Stimulated activated CD4-positive, alpha-beta T cell treated with anti-CD3 and anti-CD28 coated beads, Interleukin-1b, Interleukin-23, amount 100 ng/mL, for 24 hours (primary cell): ENCODE measurements around the gene PNLIPRP2.

Source experiments
- DNase-seq, 4 experiments: peaks; one replicate each; pipeline ENCODE4 v3.0.0-alpha.2; 2020; ENCODE audit warnings: low read depth in 4 of 4, low spot score in 1 of 4

The PNLIPRP2 gene

DNA sequence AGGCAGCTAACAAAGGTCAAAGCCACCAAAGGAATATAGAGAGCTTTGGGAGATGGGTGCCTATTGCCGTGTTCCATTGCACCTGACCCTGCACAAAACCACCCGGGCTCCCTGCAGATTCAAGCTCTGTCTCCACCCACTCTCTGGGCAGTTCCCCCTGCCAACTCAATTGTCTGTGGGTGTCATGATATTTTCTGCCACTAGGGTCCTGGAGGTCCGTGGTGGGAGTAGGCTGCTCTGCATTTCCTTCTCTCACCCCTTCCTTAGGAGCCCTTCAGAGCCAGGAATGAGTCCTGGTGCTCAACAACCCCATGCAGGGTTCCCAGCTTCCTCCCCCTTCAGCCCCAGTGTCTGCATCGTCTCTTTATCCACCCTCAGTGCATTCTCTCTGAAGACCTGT lies 34.1 kb downstream of the PNLIPRP2 start:
- no peak for DNase-seq

DNA sequence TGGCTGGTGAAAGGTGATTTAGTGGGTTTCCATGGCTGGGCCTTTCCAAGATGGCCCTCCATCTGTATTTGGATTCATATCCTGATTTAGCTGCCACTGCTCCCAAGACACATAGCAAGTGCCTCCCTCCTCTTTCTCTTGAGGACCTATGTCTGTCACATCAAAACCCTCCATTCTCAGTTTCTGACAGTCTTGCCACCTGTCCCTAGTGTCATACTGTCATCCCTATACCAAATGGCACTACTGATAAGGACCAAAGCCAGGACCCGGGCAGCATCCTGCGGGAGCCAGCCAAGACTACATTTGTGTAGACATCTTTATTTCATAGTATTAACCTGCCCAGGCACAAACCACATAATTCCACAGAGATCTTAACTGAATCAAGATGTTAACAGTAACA lies 34.8 kb downstream of the PNLIPRP2 start:
- DNase-seq, result no peak

DNA sequence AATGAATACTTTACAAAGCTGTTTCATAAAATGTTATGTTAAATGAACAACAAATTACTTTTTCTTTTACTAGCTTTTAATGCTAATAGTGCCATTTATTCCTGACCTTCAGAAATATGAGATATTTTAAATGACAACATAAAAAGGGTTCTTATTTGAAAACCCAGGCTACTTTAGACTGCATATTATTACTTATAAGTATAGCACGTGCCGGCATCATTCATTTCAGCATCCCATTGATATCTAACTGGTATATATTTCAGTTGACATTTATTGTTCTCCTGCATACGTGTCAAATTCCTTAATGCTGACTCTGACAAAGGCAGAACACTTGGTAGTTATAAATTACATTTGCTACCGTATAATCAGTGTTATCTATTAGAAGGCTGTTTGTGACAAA lies 35.3 kb downstream of the PNLIPRP2 start:
- DNase-seq, result no peak

DNA sequence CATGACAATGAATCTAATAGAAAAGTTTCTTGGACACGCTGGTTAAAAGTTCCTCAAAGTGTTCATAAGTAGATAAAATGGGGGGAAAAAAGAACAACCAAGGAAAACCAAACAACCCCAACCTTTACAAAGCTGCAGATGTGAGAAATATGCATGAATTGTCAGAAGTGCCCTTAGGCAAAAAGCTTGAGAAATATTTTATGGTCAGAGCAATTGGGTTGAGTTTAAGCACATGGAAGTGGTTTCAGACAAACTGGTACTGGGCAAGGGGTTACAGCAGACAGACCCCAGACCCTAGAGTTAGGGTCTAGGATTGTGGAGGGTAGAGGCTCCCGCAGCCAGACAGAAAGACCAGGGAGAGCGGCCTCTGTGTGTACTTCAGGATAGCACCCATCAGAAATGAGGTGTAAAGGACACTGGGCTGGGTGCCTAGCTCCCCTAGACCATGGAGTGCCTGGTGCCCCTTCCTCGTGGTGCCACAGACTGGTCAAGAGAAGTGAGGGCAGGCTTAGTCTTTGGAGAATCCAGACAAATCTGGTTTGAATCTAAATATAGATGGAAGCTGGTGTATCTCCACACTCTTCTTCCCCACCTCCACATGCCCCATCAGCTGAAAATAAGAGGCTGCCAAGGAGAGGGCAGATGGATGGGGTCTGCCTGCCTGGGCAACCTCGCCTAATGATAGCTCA lies 37.3 kb downstream of the PNLIPRP2 start:
- DNase-seq, result no peak

DNA sequence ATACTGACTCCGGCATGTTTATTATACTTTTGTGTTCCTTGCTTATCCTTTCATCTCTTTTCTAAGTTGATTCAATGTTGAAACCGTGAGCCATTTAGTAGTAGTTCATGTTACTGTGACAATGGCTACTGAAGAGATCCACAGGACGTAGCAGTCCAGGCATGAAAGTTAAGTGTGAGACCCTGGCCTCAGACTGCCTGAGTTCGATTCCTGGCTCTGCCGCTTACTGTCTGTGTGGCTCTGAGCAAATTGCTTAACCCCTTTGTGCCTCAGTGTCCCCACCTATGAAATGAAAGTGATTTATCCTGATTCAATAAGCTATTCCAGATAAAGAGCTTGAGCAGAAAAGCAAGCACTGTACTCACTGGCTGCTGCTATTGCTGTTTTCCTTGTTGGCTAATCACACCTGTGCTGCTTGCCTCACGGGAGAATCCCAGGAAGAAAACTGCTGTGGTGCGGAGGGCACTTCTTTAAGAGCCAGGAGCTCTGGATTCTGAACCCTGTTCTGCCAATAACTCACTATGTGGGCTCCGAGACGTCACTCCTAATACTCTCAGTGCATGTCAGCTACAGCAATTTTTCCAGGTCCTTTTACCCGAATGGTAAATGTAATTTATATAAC lies 38.4 kb downstream of the PNLIPRP2 start:
- no peak for DNase-seq

DNA sequence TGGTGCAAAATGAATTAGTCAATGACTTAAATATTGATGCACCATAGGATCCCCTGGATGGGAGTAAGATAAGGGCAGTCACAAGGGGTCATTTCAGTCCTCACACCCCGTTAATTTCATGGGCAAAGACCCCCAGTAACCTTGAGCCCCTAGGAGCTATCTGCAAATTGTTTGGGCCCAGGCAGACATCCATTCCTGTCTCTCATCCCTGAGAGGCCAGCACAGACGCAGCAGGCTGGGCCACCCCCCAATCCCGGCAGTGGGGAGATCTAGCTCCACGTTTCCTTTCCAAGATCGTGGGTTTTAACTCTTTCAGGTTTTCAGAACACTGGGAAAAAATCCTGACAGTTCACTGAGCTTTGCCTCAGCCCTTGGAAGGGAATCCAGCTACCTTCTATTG lies 40.1 kb downstream of the PNLIPRP2 start:
- no peak for DNase-seq

GRCh38 chr10:116663342-116663741 lies 42.6 kb downstream of the PNLIPRP2 start:
- no peak for DNase-seq

- DNase-seq, result no peak
These were observed 43.9 kb downstream of the PNLIPRP2 start for GRCh38 chr10:116664631-116665030.

GRCh38 chr10:116665541-116666125 lies 44.9 kb downstream of the PNLIPRP2 start:
- DNase-seq, result no peak

DNA sequence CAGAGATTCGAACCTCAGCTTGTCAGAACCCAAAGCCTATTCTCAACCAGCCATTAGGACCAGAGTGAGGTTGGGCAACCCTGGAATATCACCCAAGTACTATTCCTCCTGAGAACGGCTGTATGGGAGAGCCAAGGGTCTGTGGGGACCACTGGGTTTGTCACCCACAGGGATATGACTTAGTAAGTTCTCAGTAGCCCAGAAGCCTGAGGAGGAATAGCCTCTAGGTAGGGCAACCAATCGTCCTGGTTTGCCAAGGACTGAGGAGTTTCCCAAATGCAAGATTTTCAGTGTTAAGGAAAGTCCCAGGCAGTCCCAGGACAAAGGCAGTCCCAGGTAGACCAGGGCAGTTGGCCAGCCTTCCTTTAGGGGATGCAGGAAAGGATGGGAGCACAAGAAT lies 46.7 kb downstream of the PNLIPRP2 start:
- no peak for DNase-seq

DNA sequence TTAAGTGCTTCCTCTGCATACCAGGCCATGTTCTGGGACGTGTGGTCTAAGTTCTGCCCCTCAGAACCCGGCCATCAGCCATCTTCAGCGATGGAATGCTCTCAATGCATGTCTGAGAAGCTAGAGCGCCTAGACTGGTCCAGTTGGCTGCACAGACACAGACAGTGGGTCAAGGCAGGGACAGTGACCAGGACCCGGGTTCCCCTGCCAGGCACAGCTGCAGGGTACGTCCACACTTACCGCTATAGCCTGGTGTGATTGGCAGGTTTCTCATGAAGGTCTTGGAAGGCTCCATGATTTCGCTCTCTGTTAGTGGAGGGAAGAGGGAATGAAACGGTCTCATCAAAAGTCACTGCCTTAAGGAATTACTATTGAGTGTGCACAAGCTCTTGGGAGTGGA lies 47.3 kb downstream of the PNLIPRP2 start:
- DNase-seq, result no peak

DNA sequence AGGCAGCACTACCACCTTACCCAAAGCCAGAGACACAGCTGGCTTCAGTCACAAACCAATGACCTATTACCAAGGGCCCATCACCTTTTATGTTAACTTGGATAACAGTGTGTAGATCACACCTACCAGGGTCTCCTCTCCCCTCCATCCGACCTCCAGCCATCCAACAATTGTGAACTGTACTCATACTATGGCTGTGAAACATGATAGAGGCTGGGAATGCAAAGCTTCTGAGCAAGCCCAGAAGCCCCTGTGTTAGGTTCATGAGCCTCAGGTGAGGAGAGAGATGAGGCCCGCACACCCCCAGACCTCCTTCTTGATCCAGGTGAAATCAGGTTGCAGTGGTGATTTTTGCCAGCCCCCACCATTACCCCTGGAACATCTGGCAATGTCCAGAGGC lies 47.7 kb downstream of the PNLIPRP2 start:
- DNase-seq, result no peak

DNA sequence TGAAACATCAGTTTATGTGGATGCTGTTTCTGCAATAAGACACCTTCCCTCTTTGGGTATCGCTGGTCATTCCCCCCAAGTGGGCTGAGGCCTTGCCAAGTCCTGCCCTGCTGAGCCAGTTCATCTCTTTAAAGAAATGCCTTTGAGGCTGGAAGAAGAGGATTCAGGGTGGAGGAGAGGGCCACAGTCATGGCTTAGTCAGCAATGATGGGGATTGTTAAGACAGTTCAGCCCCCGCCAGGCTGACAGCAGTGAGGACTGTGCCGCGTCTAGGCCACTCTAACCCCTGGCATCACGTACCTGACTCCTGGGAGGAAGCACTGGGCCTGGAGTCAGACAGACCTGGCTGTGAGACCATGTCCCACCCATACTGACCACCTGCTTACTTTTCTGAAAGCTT lies 48.3 kb downstream of the PNLIPRP2 start:
- no peak for DNase-seq

- no peak for DNase-seq
These were observed 49.3 kb downstream of the PNLIPRP2 start for GRCh38 chr10:116669832-116670644.

DNA sequence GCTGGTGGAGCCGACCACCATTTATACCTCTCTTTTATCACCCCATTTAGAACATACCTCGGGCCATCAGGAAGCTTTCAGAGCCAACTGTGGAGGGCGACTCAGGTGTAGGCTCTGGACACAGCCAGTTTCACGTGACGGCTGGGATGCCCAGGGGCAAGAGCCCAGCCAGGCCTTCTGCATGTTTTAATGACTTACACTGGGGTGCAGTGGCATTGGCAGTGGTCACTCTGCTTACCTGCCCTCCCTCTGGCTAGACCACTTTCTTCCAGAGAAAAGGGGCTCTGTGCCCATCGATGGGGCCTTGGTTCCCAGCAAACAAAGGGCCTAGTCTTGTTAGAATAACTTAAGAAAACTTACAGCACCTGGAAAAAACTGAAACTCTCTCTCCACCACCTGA lies 50.0 kb downstream of the PNLIPRP2 start:
- no peak for DNase-seq

DNA sequence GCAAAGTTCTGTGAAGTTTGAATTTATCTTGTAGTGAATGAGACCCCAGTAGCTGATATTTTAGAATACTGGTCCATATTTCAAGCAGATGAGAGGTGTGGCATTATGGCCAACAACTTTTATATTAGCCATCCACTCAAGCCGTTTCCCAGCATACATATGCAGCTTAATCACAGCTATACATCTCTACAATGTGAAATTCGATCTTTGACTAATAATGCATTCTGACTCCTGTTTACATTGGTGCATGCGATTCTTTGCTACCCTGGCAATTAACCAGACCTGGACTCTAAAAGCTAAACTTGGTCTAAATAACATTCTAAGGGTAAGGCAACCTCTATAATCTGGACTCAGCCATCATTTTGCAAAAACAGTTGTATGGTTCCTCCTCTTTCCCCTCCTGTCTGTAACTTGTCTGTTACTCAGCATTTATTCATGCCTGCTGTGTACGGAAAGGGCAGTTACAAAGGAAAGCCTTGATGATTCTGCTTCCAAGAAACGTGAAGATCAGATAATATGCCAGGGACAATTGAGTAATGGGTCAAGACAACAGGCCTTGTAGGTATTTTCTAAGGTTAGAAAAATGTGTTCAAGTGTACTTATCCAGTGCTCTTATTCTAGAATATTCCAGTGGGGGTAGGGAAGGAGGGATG lies 50.6 kb downstream of the PNLIPRP2 start:
- DNase-seq, result no peak

DNA sequence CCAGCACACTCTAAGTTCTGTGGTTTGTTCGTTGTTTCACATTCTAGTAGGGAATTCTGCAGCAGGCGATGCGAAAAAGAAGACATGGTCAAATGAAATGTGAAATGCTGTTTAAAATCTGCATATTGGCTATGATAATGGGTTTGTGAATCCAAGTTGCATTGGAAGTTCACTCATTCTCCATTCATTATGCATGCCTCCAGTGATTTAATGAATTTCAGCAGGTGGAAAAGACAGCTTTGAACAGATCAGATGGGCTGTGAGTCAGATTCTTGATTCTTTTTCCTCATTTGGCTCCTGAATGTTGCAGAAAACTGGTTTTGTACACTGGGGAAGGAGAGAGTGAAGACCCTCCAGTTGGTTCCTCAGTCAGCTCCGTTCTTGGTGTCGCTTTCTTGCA lies 52.1 kb downstream of the PNLIPRP2 start:
- no peak for DNase-seq

- no peak for DNase-seq
These were observed 53.1 kb downstream of the PNLIPRP2 start for GRCh38 chr10:116673866-116674265.

GRCh38 chr10:116674901-116675423 lies 54.2 kb downstream of the PNLIPRP2 start:
- no peak for DNase-seq

GRCh38 chr10:116676118-116676517 lies 55.4 kb downstream of the PNLIPRP2 start:
- DNase-seq, result no peak

DNA sequence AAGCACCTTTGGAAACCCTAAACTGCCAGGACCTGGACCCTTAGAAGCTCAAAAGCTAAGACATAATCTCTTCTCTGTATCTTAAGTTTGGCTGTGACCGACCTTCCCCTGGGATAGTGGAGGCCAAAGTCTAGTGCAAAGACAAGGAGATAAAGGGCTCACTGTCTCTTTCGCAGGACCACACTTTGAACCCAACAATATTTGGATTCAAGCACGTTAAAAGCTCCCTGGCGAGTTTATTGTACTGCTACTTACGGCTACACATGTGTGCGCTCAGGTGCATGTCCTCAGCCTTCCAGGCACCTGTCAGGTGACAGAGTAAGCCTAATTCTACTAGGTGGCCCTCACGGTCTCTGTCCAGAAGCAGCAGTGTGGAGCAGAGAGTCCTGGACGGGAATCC lies 55.9 kb downstream of the PNLIPRP2 start:
- no peak for DNase-seq
